ENCODE results near the gene SLC6A11.

DNA sequence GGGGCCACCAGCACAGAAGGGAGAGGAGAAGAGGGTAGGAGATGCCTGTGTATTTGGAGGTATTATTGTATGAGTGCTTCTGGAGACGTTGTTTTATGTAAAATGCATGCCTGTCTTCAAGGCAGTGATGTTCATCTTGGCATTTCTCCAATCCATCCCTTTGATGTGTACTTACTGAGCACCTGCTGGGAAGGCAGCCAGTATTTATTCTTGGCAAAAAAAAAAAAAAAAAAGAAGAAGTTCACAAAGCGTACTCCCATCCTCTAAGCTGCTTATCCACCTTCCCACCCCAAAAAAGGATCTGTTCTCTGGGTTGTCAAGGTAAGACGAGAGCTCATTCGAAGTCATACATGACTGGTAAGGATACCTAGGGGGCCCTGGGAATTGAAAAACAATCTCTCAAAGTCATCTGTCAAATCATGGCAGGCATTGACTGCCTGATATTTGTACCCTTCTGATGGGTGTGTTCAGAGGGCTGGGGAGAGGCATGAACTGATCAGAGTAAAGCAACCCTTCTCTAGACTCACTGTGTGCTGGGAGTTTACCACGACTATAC, 146.5 kb downstream of the SLC6A11 start:
- TF ChIP-seq GABPA (tag; conservative IDR thresholded peaks at IDR 0.05; ENCODE audit: low read depth): no peak
- TF ChIP-seq, protein P1, sequence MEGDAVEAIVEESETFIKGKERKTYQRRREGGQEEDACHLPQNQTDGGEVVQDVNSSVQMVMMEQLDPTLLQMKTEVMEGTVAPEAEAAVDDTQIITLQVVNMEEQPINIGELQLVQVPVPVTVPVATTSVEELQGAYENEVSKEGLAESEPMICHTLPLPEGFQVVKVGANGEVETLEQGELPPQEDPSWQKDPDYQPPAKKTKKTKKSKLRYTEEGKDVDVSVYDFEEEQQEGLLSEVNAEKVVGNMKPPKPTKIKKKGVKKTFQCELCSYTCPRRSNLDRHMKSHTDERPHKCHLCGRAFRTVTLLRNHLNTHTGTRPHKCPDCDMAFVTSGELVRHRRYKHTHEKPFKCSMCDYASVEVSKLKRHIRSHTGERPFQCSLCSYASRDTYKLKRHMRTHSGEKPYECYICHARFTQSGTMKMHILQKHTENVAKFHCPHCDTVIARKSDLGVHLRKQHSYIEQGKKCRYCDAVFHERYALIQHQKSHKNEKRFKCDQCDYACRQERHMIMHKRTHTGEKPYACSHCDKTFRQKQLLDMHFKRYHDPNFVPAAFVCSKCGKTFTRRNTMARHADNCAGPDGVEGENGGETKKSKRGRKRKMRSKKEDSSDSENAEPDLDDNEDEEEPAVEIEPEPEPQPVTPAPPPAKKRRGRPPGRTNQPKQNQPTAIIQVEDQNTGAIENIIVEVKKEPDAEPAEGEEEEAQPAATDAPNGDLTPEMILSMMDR (IDR thresholded peaks at IDR 0.05 in 2 of 3, conservative IDR thresholded peaks at IDR 0.05 in 1 of 3; ENCODE audit: insufficient read depth in 2 of 3, low read depth in 1 of 3, low read length in 3 of 3): no peak
- TF ChIP-seq, protein P2, sequence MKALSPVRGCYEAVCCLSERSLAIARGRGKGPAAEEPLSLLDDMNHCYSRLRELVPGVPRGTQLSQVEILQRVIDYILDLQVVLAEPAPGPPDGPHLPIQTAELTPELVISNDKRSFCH (CRISPR knock-in tag; IDR thresholded peaks at IDR 0.05): no peak
- TF ChIP-seq, protein P2 (tag; IDR thresholded peaks at IDR 0.05): no peak
- no peak for TF ChIP-seq ZNF174 (CRISPR knock-in tag; IDR thresholded peaks at IDR 0.05)
- TF ChIP-seq ZNF79 (CRISPR knock-in tag; IDR thresholded peaks at IDR 0.05; ENCODE audit: low read depth): no peak
- no peak for TF ChIP-seq ZNF24 (IDR thresholded peaks at IDR 0.05)
- no peak for TF ChIP-seq ZNF77 (CRISPR knock-in tag; IDR thresholded peaks at IDR 0.05)
- no peak for TF ChIP-seq POLR2A (conservative IDR thresholded peaks at IDR 0.05)

All from K562 (cell line).